ENCODE data around the gene CRYZL1. TPM values are rescaled to one million over a fixed set of nuclear protein-coding genes. Genes with fewer than 3 reads are reported as not detected.

CRYZL1 gene
- total and polyA plus RNA-seq, 2 of the 8 experiments (the other 6 are each of a cell fraction or from before 2014, with no cell fraction given), result 15.6 to 15.8 TPM

GRCh38 chr21:33551664-33552063 is 89.9 kb downstream of the CRYZL1 start:
- Histone ChIP-seq H3K23ac (ENCODE audit: insufficient read length) (no peak overlapping the region), H3K23me2 (ENCODE audit: low read depth, low read length) (no peaks in the 10 kb centered on the region), H3K36me3 (ENCODE audit: control insufficient read depth in 2 of 4, insufficient read depth in 4 of 4, low read length in 3 of 4) (peaks cover 51 to 96% (median 73%) of the 10 kb centered on the region in 4 experiments), H3K18ac (ENCODE audit: extremely low read depth, low read length) (no peak overlapping the region), H2BK12ac (ENCODE audit: low read depth, low read length) (no peak overlapping the region), H2BK5ac (ENCODE audit: low read depth, low read length) (no peak overlapping the region), H4K5ac (ENCODE audit: insufficient read length, low read depth, low read length) (no peak overlapping the region), H3K4me3 (ENCODE audit: extremely low read depth in 1 of 4, insufficient read depth in 2 of 4, low read depth in 3 of 4, low read length in 4 of 4) (no peak overlapping the region), H4K91ac (replicated peaks; ENCODE audit: insufficient read length, low read length) (no peak overlapping the region), H3K4me2 (ENCODE audit: insufficient read depth in 1 of 2, low read depth in 2 of 2, low read length in 2 of 2) (no peak overlapping the region), H2AFZ (ENCODE audit: low read length) (no peak overlapping the region), H3K9me3 (ENCODE audit: insufficient read depth in 2 of 2, low read depth in 1 of 2, low read length in 1 of 2) (no peaks in the 10 kb centered on the region), H2BK120ac (replicated peaks; ENCODE audit: low read depth, low read length) (no peak overlapping the region), H3K56ac (replicated peaks; ENCODE audit: insufficient read length, low read depth, low read length) (no peak overlapping the region), H2BK15ac (ENCODE audit: low read length) (no peak overlapping the region), H4K8ac (ENCODE audit: extremely low read depth, insufficient read depth, low read length) (no peak overlapping the region), H3K14ac (ENCODE audit: insufficient read length) (no peak overlapping the region), H3K4ac (replicated peaks; ENCODE audit: insufficient read length, low read depth, low read length) (no peak overlapping the region), H3K27me3 (replicated peaks in 1 of 4; ENCODE audit: control insufficient read depth in 3 of 4, extremely low read depth in 1 of 4, insufficient read depth in 3 of 4, low read length in 3 of 4) (no peaks in the 10 kb centered on the region), H2BK20ac (ENCODE audit: low read length) (no peak overlapping the region), H3K79me2 (ENCODE audit: control insufficient read depth in 1 of 2, insufficient read depth in 2 of 2, low read length in 2 of 2) (peaks cover 54 to 96% of the 10 kb centered on the region in 2 experiments), H3K79me1 (ENCODE audit: low read depth, low read length) (peaks cover 16% of the 10 kb centered on the region), H3K9ac (replicated peaks in 1 of 4; ENCODE audit: extremely low read depth in 1 of 4, low read depth in 3 of 4, low read length in 3 of 4) (no peak overlapping the region), H4K20me1 (replicated peaks in 1 of 2; ENCODE audit: control insufficient read depth in 1 of 2, insufficient read depth in 2 of 2, low read length in 2 of 2) (peaks cover 32 to 44% of the 10 kb centered on the region in 2 experiments), H3K4me1 (replicated peaks in 1 of 4; ENCODE audit: control insufficient read depth in 3 of 4, insufficient read depth in 4 of 4, low read length in 3 of 4) (no peaks in the 10 kb centered on the region), H3K27ac (ENCODE audit: low read depth, low read length) (no peak overlapping the region), H2AK5ac (ENCODE audit: low read depth, low read length) (no peak overlapping the region)
- POLR2A ChIA-PET (ENCODE audit: partially characterized antibody), result interaction anchor here (0.6 to 3.0 kb wide), 16 partner anchors 9 to 55 kb away, joined by 3 to 25 read pairs (median 3); partner anchors contain the start of genes DONSON, GART and SON
- 94% methylated on average over 2 of the region's 2 CpGs; no CpG with 5 or more reads in 1 of the 2 experiments for WGBS, 2 experiments (ENCODE audit: extremely low coverage in 1 of 2, insufficient coverage in 1 of 2, insufficient read length in 1 of 2, insufficient replicate concordance in 2 of 2, low coverage in 1 of 2, low lambda C conversion rate in 2 of 2, missing lambda C conversion rate in 1 of 2)
- FAIRE-seq (no peak), DNase-seq (ENCODE audit: low read depth in 1 of 2, low spot score in 2 of 2) (no peak)
- CTCF ChIA-PET (ENCODE audit: partially characterized antibody), result interaction anchor here (1.6 kb wide), 1 partner anchor 9 kb away, joined by 3 read pairs; the partner anchor contains the start of gene SON
- TF ChIP-seq MAX (IDR thresholded peaks at IDR 0.05) (no peak), PHF8 (conservative IDR thresholded peaks at IDR 0.05; ENCODE audit: low read depth, low read length) (no peak), POLR2A (IDR thresholded peaks at IDR 0.05; ENCODE audit: control extremely low read depth in 1 of 2, low read depth in 2 of 2, low read length in 2 of 2) (peak; percentile 4 to 28; a peak in 1 of 3 replicates), BCL11A (IDR thresholded peaks at IDR 0.05; ENCODE audit: low read depth in 2 of 2, low read length in 2 of 2) (no peak), BACH1 (IDR thresholded peaks at IDR 0.05; ENCODE audit: low read length) (no peak), CREB1 (IDR thresholded peaks at IDR 0.05) (no peak)

All from H1 (cell line).